SU-DHL-6 (cell line): ENCODE results near the gene MYO1F.

Experiments used
- H2AFZ ChIP-seq: fragments of 200-600 bp; sonication (generic); 2 replicates; pipeline ENCODE4 v1.6.1; 2014; ENCODE audit warnings: low read depth, mild to moderate bottlenecking, moderate library complexity, mixed read lengths, antibody characterized with exemption, low read length; ENCODE audit not compliant: severe bottlenecking
- H3F3A ChIP-seq: fragments of 200-600 bp; shearing (Covaris generic); 2 replicates; pipeline ENCODE4 v1.6.0; 2016; ENCODE audit warnings: antibody characterized with exemption, mild to moderate bottlenecking; ENCODE audit not compliant: insufficient read depth
- H3K27ac ChIP-seq: fragments of 200-600 bp; sonication (generic); 2 replicates; pipeline ENCODE4 v1.5.1; 2016; ENCODE audit warnings: low read depth, mild to moderate bottlenecking, low read length, moderate library complexity, mixed read lengths
- H3K27me3 ChIP-seq: fragments of 200-600 bp; sonication (generic), shearing (Covaris generic); 2 replicates; pipeline ENCODE4 v1.6.0; 2014; ENCODE audit warnings: mild to moderate bottlenecking, low read length
- H3K36me3 ChIP-seq: fragments of 200-600 bp; sonication (generic); 2 replicates; pipeline ENCODE4 v1.6.1; 2014; ENCODE audit warnings: mild to moderate bottlenecking, low read length, mixed read lengths
- H3K4me2 ChIP-seq: fragments of 300-600, 200-600 bp; shearing (Covaris generic), sonication (generic); 2 replicates; pipeline ENCODE4 v1.6.0; 2014; ENCODE audit warnings: low read length, low read depth, mild to moderate bottlenecking; ENCODE audit not compliant: poor library complexity, severe bottlenecking
- H3K4me3 ChIP-seq: fragments of 200-600 bp; sonication (generic); 2 replicates; pipeline ENCODE4 v1.5.1; 2014; ENCODE audit warnings: antibody characterized with exemption, low read length, mild to moderate bottlenecking, mixed read lengths; ENCODE audit not compliant: insufficient read depth, poor library complexity, severe bottlenecking
- H3K79me2 ChIP-seq: fragments of 200-600 bp; sonication (generic); 2 replicates; pipeline ENCODE4 v1.6.1; 2014; ENCODE audit warnings: mild to moderate bottlenecking, low read length, moderate library complexity; ENCODE audit not compliant: insufficient read depth
- H3K9ac ChIP-seq: fragments of 200-600 bp; sonication (generic); 2 replicates; pipeline ENCODE4 v1.7.0; 2014; ENCODE audit warnings: mild to moderate bottlenecking, low read length
- H3K9me2 ChIP-seq: fragments of 200-600 bp; sonication (generic); replicated peaks from 2 replicates; pipeline ENCODE4 v1.6.1; 2014; ENCODE audit warnings: low read length; ENCODE audit not compliant: insufficient read depth
- H3K9me3 ChIP-seq: fragments of 200-600 bp; sonication (generic); 2 replicates; pipeline ENCODE4 v1.6.1; 2014; ENCODE audit warnings: low read length, mixed read lengths; ENCODE audit not compliant: insufficient read depth
- H4K20me1 ChIP-seq: fragments of 200-600 bp; sonication (generic); 2 replicates; pipeline ENCODE4 v1.6.1; 2014; ENCODE audit warnings: low read depth, mild to moderate bottlenecking, antibody characterized with exemption, low read length, moderate library complexity, mixed read lengths
- CTCF ChIP-seq: fragments of 200-600 bp; sonication (generic); IDR thresholded peaks from one replicate; pipeline ENCODE4 v1.5.1; 2017; ENCODE audit warnings: antibody characterized with exemption, mild to moderate bottlenecking, low read length, moderate library complexity; ENCODE audit not compliant: insufficient read depth, poor library complexity, severe bottlenecking
- EZH2phosphoT487 ChIP-seq: fragments of 200-600 bp; sonication (generic), shearing (Covaris generic); conservative IDR thresholded peaks from 2 replicates; pipeline ENCODE4 v1.6.1; 2018; ENCODE audit warnings: mild to moderate bottlenecking, antibody characterized with exemption, low read length, moderate library complexity, mixed read lengths

MYO1F gene

GRCh38 chr19:8477889-8478288, 99.4 kb downstream of the MYO1F start:
- Histone ChIP-seq H3K36me3 (peaks cover 19% of the 10 kb centered on the region), H3K9me3 (no peaks in the 10 kb centered on the region), H3K9ac (no peak overlapping the region), H3K4me3 (no peak overlapping the region), H3K27me3 (no peaks in the 10 kb centered on the region), H2AFZ (no peak overlapping the region), H4K20me1 (peaks cover 16% of the 10 kb centered on the region; the same call in 1 of the 2 replicates), H3F3A (peaks cover 17% of the 10 kb centered on the region), H3K4me2 (no peak overlapping the region), H3K79me2 (peaks cover 75% of the 10 kb centered on the region), H3K27ac (no peak overlapping the region), H3K9me2 (no peaks in the 10 kb centered on the region)
- TF ChIP-seq EZH2phosphoT487 (no peak), CTCF (no peak)

GRCh38 chr19:8476524-8476923, 100.7 kb downstream of the MYO1F start:
- Histone ChIP-seq H3K9me2 (no peaks in the 10 kb centered on the region), H3K79me2 (peaks cover 66% of the 10 kb centered on the region), H3K9me3 (no peaks in the 10 kb centered on the region), H3K4me2 (no peak overlapping the region), H3K27me3 (no peaks in the 10 kb centered on the region), H3K9ac (no peak overlapping the region), H3K4me3 (no peak overlapping the region), H3K27ac (no peak overlapping the region), H3K36me3 (peaks cover 23% of the 10 kb centered on the region), H2AFZ (no peak overlapping the region), H3F3A (peaks cover 24% of the 10 kb centered on the region), H4K20me1 (peaks cover 15% of the 10 kb centered on the region; the same call in 1 of the 2 replicates)
- no peak for TF ChIP-seq EZH2phosphoT487
- no peak for TF ChIP-seq CTCF

- TF ChIP-seq EZH2phosphoT487 (no peak), CTCF (no peak)
- Histone ChIP-seq H3K36me3 (peaks cover 27% of the 10 kb centered on the region), H3K27me3 (no peaks in the 10 kb centered on the region), H3K9me3 (no peaks in the 10 kb centered on the region), H3K4me3 (no peak overlapping the region), H3K27ac (peak overlapping the region; percentile 93; the same call in 1 of the 2 replicates), H3K9ac (no peak overlapping the region), H3F3A (peaks cover 24% of the 10 kb centered on the region), H3K79me2 (peaks cover 55% of the 10 kb centered on the region), H2AFZ (no peak overlapping the region), H4K20me1 (peaks cover 9% of the 10 kb centered on the region; the same call in 1 of the 2 replicates), H3K9me2 (no peaks in the 10 kb centered on the region), H3K4me2 (no peak overlapping the region)
Observed at GRCh38 chr19:8475005-8475404, 102.2 kb downstream of the MYO1F start.
